Measurements from ENCODE around the gene ADAM12.

ADAM12 gene

GRCh38 chr10:126302826-126303665 is 85.2 kb downstream of the ADAM12 start:
- no peak overlapping the region for H3K4me3 ChIP-seq (ENCODE audit: low read depth, low read length)
- no peak for TF ChIP-seq CTCF (IDR thresholded peaks at IDR 0.05; ENCODE audit: borderline replicate concordance, insufficient read depth, low read depth, low read length)

- no peak for TF ChIP-seq CTCF (IDR thresholded peaks at IDR 0.05; ENCODE audit: borderline replicate concordance, insufficient read depth, low read depth, low read length)
- no peak overlapping the region for H3K4me3 ChIP-seq (ENCODE audit: low read depth, low read length)
Observed at GRCh38 chr10:126302476-126302756, 85.9 kb downstream of the ADAM12 start.

GRCh38 chr10:126301701-126302475 is 86.4 kb downstream of the ADAM12 start:
- no peak for TF ChIP-seq CTCF (IDR thresholded peaks at IDR 0.05; ENCODE audit: borderline replicate concordance, insufficient read depth, low read depth, low read length)
- no peak overlapping the region for H3K4me3 ChIP-seq (ENCODE audit: low read depth, low read length)

- TF ChIP-seq CTCF (IDR thresholded peaks at IDR 0.05; ENCODE audit: borderline replicate concordance, insufficient read depth, low read depth, low read length), result no peak
- H3K4me3 ChIP-seq (ENCODE audit: low read depth, low read length), result no peak overlapping the region
Observed at GRCh38 chr10:126294451-126294850, 93.8 kb downstream of the ADAM12 start.

GRCh38 chr10:126290232-126290631 is 98.0 kb downstream of the ADAM12 start:
- TF ChIP-seq CTCF (IDR thresholded peaks at IDR 0.05; ENCODE audit: borderline replicate concordance, insufficient read depth, low read depth, low read length), result no peak
- no peak overlapping the region for H3K4me3 ChIP-seq (ENCODE audit: low read depth, low read length)

GRCh38 chr10:126288547-126289493 is 99.5 kb downstream of the ADAM12 start:
- H3K4me3 ChIP-seq (ENCODE audit: low read depth, low read length), result no peak overlapping the region
- TF ChIP-seq CTCF (IDR thresholded peaks at IDR 0.05; ENCODE audit: borderline replicate concordance, insufficient read depth, low read depth, low read length), result no peak
